OCI-LY3 (cell line): ENCODE measurements around the gene NDUFA3.
A peak's percentile ranks its signal among the peaks of the same experiment; 100 is the strongest.

ENCODE experiments used
- H2AFZ ChIP-seq: fragments of 200-600, 300-600 bp; shearing (Covaris generic); 2 replicates; pipeline ENCODE4 v1.6.0; 2014; ENCODE audit warnings: antibody characterized with exemption, low read depth, low read length
- H3K27ac ChIP-seq: fragments of 200-600, 300-600 bp; sonication (generic); 2 replicates; pipeline ENCODE4 v1.5.1; 2014; ENCODE audit warnings: mild to moderate bottlenecking, low read length, moderate library complexity, mixed read lengths
- H3K27me3 ChIP-seq: fragments of 200-600, 300-600 bp; sonication (generic); 2 replicates; pipeline ENCODE4 v1.6.1; 2014; ENCODE audit warnings: low read depth, low read length, mixed read lengths
- H3K36me3 ChIP-seq: fragments of 200-600, 300-600 bp; sonication (generic); replicated peaks from 2 replicates; pipeline ENCODE3; 2014; ENCODE audit warnings: low read depth, low read length, mixed read lengths
- H3K4me1 ChIP-seq: fragments of 300-600, 200-600 bp; sonication (generic); 2 replicates; pipeline ENCODE4 v1.6.1; 2014; ENCODE audit warnings: low read length, mixed read lengths
- H3K4me2 ChIP-seq: fragments of 200-600, 300-600 bp; sonication (generic); 2 replicates; pipeline ENCODE4 v1.6.1; 2014; ENCODE audit warnings: low read length, mixed read lengths
- H3K4me3 ChIP-seq: fragments of 300-600, 200-600 bp; sonication (generic); 2 replicates; pipeline ENCODE4 v1.5.1; 2014; ENCODE audit warnings: antibody characterized with exemption, mild to moderate bottlenecking, low read length, moderate library complexity
- H3K79me2 ChIP-seq: fragments of 300-600, 200-600 bp; shearing (Covaris generic); 2 replicates; pipeline ENCODE4 v1.6.1; 2014; ENCODE audit warnings: mild to moderate bottlenecking, low read length, mixed read lengths
- H3K9ac ChIP-seq: fragments of 300-600, 200-600 bp; shearing (Covaris generic); 2 replicates; pipeline ENCODE4 v1.6.0; 2014; ENCODE audit warnings: mild to moderate bottlenecking, low read length, moderate library complexity
- H3K9me3 ChIP-seq: fragments of 200-600, 300-600 bp; shearing (Covaris generic); 2 replicates; pipeline ENCODE4 v1.6.1; 2014; ENCODE audit warnings: low read length, mixed read lengths; ENCODE audit not compliant: insufficient read depth
- H4K20me1 ChIP-seq: fragments of 200-600, 300-600 bp; sonication (generic); 2 replicates; pipeline ENCODE4 v1.6.1; 2016; ENCODE audit warnings: low read length, mixed read lengths; ENCODE audit not compliant: insufficient read depth
- CTCF ChIP-seq: fragments of 200-600, 300-600 bp; sonication (generic); IDR thresholded peaks from 2 replicates; pipeline ENCODE4 v1.5.1; 2014; ENCODE audit warnings: antibody characterized with exemption, low read length, low read depth
- EZH2phosphoT487 ChIP-seq: fragments of 200-600 bp; shearing (Covaris generic); IDR thresholded peaks from 2 replicates; pipeline ENCODE4 v1.6.1; 2018; ENCODE audit warnings: antibody characterized with exemption, mixed run types, low read depth

The NDUFA3 gene

GRCh38 chr19:54102421-54103169, at the start of gene NDUFA3:
Gene NDUFA3, plus strand, starts transcription at chr19:54102855. Its CDS starts 24 bp downstream, at chr19:54102879.
- Histone ChIP-seq H3K36me3 (peaks cover 18% of the 10 kb centered on the region), H3K4me1 (peaks cover 6% of the 10 kb centered on the region; the same call in 1 of the 2 replicates), H4K20me1 (no peaks in the 10 kb centered on the region), H3K4me3 (peak within 1 kb of the TSS; percentile 91), H3K27me3 (no peaks in the 10 kb centered on the region), H3K79me2 (peaks cover 30% of the 10 kb centered on the region), H2AFZ (peak within 1 kb of the TSS; percentile 90), H3K9ac (peak within 1 kb of the TSS; percentile 74), H3K9me3 (no peaks in the 10 kb centered on the region), H3K27ac (peak within 1 kb of the TSS; percentile 28; the same call in 1 of the 2 replicates), H3K4me2 (peak within 1 kb of the TSS; percentile 99)
- no peak for TF ChIP-seq EZH2phosphoT487
- TF ChIP-seq CTCF: no peak

- Histone ChIP-seq H3K36me3 (no peaks in the 10 kb centered on the region), H4K20me1 (no peaks in the 10 kb centered on the region), H3K27ac (no peak overlapping the region), H3K9me3 (no peaks in the 10 kb centered on the region; the same call in 1 of the 2 replicates), H3K4me1 (no peaks in the 10 kb centered on the region), H3K79me2 (no peaks in the 10 kb centered on the region), H3K4me2 (no peak overlapping the region), H3K4me3 (no peak overlapping the region), H3K27me3 (no peaks in the 10 kb centered on the region), H3K9ac (no peak overlapping the region), H2AFZ (no peak overlapping the region)
- TF ChIP-seq EZH2phosphoT487 (no peak), CTCF (no peak)
Observed at GRCh38 chr19:54062643-54063042, 40.0 kb upstream of the NDUFA3 start.

- Histone ChIP-seq H3K36me3 (no peaks in the 10 kb centered on the region), H3K4me1 (no peaks in the 10 kb centered on the region), H3K27me3 (no peaks in the 10 kb centered on the region), H4K20me1 (no peaks in the 10 kb centered on the region), H3K79me2 (no peaks in the 10 kb centered on the region), H3K9me3 (no peaks in the 10 kb centered on the region; the same call in 1 of the 2 replicates), H3K27ac (no peak within 1 kb of the TSS), H3K4me2 (no peak within 1 kb of the TSS), H3K9ac (no peak within 1 kb of the TSS), H2AFZ (no peak within 1 kb of the TSS), H3K4me3 (no peak within 1 kb of the TSS)
- TF ChIP-seq CTCF (no peak), EZH2phosphoT487 (no peak)
Observed at GRCh38 chr19:54063350-54064116, 39.1 kb upstream of the NDUFA3 start, which contains the start of gene VSTM1. Gene VSTM1, minus strand, starts transcription at chr19:54063897. Its CDS starts 120 bp downstream, at chr19:54063777.

DNA sequence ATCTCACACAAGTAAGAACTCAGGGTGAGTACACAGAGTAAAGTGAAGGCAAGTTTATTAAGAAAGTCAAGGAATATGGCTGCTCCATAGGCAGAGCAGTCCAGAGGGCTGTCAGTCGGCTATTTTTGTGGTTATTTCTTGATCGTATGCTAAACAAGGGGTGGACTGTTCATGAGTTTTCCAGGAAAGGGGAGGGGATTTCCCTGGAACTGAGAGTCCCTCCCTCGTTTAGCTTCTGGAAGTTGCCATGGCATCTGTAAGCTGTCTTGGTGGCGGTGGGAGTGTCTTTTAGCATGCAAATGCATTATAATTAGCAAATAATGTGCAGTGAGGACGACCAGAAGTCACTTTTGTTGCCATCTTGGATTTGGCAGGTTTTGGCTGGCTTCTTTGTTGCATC, 33.2 kb upstream of the NDUFA3 start:
- Histone ChIP-seq H3K4me3 (no peak overlapping the region), H3K9ac (no peak overlapping the region), H3K79me2 (no peaks in the 10 kb centered on the region), H4K20me1 (no peaks in the 10 kb centered on the region), H3K27ac (no peak overlapping the region), H3K36me3 (no peaks in the 10 kb centered on the region), H2AFZ (no peak overlapping the region), H3K27me3 (no peaks in the 10 kb centered on the region), H3K4me2 (no peak overlapping the region), H3K9me3 (no peaks in the 10 kb centered on the region; the same call in 1 of the 2 replicates), H3K4me1 (no peaks in the 10 kb centered on the region)
- TF ChIP-seq CTCF (no peak), EZH2phosphoT487 (no peak)
